Kidney epithelial cell (primary cell): ENCODE results near the gene MAD1L1. TPM values are rescaled to one million over a fixed set of nuclear protein-coding genes. Genes with fewer than 3 reads are reported as not detected.

Source experiments
- DNase-seq: peaks from one replicate; pipeline ENCODE4 v3.0.0-alpha.2; 2010; ENCODE audit warnings: low read depth
- H3K27me3 ChIP-seq: 2 replicates; pipeline ENCODE4 v1.6.0; 2011; ENCODE audit warnings: low read length; ENCODE audit not compliant: control insufficient read depth, insufficient read depth
- H3K36me3 ChIP-seq: 2 replicates; pipeline ENCODE4 v1.5.1; 2011; ENCODE audit warnings: low read length; ENCODE audit not compliant: control insufficient read depth, insufficient read depth
- H3K4me3 ChIP-seq: 2 replicates; pipeline ENCODE4 v1.5.1; 2011; ENCODE audit warnings: low read depth, mild to moderate bottlenecking, control low read depth, low read length
- CTCF ChIP-seq: IDR thresholded peaks from 2 replicates; pipeline ENCODE4 v1.5.1; 2011; ENCODE audit warnings: mild to moderate bottlenecking, moderate library complexity, low read length, control low read depth, inconsistent platforms; ENCODE audit not compliant: insufficient read depth, poor library complexity, severe bottlenecking
- total RNA-seq: library from RNA; depleted of rRNA; stranded (reverse); fragments of >200 nt; gene quantifications from 2 replicates; pipeline ENCODE4 v1.2.3, GENCODE V29; 2015

MAD1L1 gene
- total RNA-seq, 1 donor from 2014 or later: 61.2 TPM

GRCh38 chr7:2125931-2126330 is 106.8 kb downstream of the MAD1L1 start:
- TF ChIP-seq CTCF: no peak
- H3K36me3 ChIP-seq: no peaks in the 10 kb centered on the region
- DNase-seq: no peak
- no peak overlapping the region for H3K4me3 ChIP-seq
- H3K27me3 ChIP-seq: no peaks in the 10 kb centered on the region

GRCh38 chr7:2124604-2125345 is 108.0 kb downstream of the MAD1L1 start:
- no peaks in the 10 kb centered on the region for H3K36me3 ChIP-seq
- no peaks in the 10 kb centered on the region for H3K27me3 ChIP-seq
- no peak for DNase-seq
- no peak overlapping the region for H3K4me3 ChIP-seq
- no peak for TF ChIP-seq CTCF

GRCh38 chr7:2123916-2124315 is 108.8 kb downstream of the MAD1L1 start:
- no peaks in the 10 kb centered on the region for H3K36me3 ChIP-seq

GRCh38 chr7:2123360-2123759 is 109.4 kb downstream of the MAD1L1 start:
- Histone ChIP-seq H3K36me3 (no peaks in the 10 kb centered on the region), H3K4me3 (no peak overlapping the region), H3K27me3 (no peaks in the 10 kb centered on the region)
- DNase-seq: no peak
- no peak for TF ChIP-seq CTCF

More at GRCh38 chr7:2123916-2124315, 108.8 kb downstream of the MAD1L1 start:
- Histone ChIP-seq H3K27me3 (no peaks in the 10 kb centered on the region), H3K4me3 (no peak overlapping the region)
- DNase-seq: no peak
- no peak for TF ChIP-seq CTCF

- Histone ChIP-seq H3K4me3 (no peak overlapping the region), H3K36me3 (no peaks in the 10 kb centered on the region), H3K27me3 (no peaks in the 10 kb centered on the region)
- DNase-seq: no peak
- TF ChIP-seq CTCF: no peak
Measured at GRCh38 chr7:2122651-2123050, 110.1 kb downstream of the MAD1L1 start.
